Activated CD4-positive, alpha-beta T cell treated with anti-CD3 and anti-CD28 coated beads, Interleukin-2, Interleukin-6, amounts not matched to agents 100 ng/mL and 50 ng/mL, durations not matched to agents 16 hours and 8 hours (primary cell): ENCODE data around the gene MMP17.
A peak's percentile ranks its signal among the peaks of the same experiment; 100 is the strongest.
"Not testable (repeated sequence)": the region's sequence is repeated elsewhere in the genome, so short reads cannot be mapped to it uniquely, and the experiment has no call there.

Source experiments
- DNase-seq: peaks from one replicate; pipeline ENCODE4 v3.0.0-alpha.2; 2020

MMP17 gene

GRCh38 chr12:131800594-131801135 is 27.5 kb upstream of the MMP17 start:
- DNase-seq: no peak

GRCh38 chr12:131801254-131801866 is 26.8 kb upstream of the MMP17 start:
- DNase-seq: no peak

DNA sequence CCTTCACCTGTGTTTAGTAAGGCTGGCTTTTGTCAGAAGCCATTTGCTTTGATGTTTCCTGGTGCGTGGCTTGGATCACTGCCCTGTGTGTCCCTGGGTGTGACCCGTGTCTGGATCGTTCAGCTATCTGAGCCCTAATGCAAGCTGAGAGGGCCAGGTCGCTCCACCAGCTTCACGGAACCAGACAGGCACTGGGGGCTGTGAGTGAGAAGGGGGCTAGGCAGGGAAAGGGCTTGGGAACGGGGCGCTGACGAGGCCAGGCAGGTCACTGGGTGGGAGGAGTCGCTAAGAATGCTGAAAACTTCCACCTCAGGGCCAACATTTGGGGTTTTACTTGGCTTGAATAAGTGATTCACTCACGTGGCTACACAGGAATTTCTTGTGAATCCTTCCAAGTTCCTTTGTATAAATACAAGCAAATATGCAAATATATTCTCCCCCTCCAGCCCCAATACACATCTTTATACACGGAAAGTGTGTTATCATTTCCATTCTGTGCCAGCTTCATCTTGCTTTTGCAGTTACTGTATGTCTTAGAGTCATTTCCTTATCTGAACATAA is 24.2 kb upstream of the MMP17 start:
- DNase-seq: no peak

GRCh38 chr12:131805421-131805820 is 22.8 kb upstream of the MMP17 start:
- DNase-seq: no peak

GRCh38 chr12:131806674-131807073 is 21.5 kb upstream of the MMP17 start:
- DNase-seq: no peak

DNA sequence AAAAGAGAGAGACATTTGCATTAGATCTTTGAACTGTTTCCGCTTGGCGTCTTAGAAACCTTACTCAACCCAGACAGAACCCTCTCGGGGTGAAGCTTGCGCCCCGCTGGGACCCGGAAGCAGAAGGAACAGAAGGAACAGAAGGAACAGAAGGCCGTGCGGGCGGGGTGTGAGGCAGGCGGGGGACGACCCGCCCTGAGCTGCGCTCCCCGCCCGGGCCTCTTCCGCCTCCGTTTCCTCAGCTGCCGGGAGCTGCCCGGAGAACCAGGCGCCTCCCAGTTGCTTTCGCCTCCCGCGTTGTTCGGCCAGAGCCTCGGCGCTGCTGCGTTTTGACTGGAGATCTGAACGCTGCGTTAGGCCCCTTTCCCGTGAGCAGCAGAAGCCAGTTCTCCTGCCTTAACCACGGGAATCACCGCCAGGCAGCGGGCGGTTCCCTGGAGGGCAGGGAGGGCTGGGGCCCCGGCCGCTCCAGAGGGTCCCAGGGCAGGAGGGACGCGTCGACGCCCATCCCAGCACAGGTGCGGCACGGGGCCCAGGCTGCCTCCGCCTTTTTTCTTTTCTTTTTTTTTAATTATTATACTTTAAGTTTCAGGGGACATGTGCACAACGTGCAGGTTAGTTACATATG is 19.3 kb upstream of the MMP17 start:
- peak; percentile 67 for DNase-seq

- DNase-seq: not testable (repeated sequence)
These were observed 18.5 kb upstream of the MMP17 start for GRCh38 chr12:131809476-131810254.

- DNase-seq: no peak
These were observed 17.5 kb upstream of the MMP17 start for GRCh38 chr12:131810726-131811125.

- no peak for DNase-seq
These were observed 13.1 kb upstream of the MMP17 start for GRCh38 chr12:131815131-131815530.

GRCh38 chr12:131816495-131816894 is 11.7 kb upstream of the MMP17 start:
- no peak for DNase-seq

DNA sequence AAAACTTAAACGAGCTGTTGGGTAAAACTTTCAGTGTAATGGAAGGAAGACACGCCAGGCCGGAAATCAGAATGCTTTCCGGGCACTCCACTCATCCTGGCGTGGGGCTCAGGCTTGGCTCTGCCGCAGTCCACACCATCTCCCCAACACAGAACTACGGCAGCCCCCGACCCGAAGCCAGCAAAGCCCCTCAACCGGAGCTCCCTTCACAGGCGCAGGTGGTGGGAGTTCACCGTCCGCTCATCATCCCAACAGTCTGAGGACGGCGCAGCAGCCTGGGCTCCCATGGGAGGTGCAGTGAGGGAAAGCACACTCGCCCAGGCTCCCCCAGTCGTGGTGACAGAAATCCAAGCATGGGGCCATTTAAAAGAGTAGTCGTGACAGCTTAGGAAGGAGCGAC is 11.0 kb upstream of the MMP17 start:
- no peak for DNase-seq

DNA sequence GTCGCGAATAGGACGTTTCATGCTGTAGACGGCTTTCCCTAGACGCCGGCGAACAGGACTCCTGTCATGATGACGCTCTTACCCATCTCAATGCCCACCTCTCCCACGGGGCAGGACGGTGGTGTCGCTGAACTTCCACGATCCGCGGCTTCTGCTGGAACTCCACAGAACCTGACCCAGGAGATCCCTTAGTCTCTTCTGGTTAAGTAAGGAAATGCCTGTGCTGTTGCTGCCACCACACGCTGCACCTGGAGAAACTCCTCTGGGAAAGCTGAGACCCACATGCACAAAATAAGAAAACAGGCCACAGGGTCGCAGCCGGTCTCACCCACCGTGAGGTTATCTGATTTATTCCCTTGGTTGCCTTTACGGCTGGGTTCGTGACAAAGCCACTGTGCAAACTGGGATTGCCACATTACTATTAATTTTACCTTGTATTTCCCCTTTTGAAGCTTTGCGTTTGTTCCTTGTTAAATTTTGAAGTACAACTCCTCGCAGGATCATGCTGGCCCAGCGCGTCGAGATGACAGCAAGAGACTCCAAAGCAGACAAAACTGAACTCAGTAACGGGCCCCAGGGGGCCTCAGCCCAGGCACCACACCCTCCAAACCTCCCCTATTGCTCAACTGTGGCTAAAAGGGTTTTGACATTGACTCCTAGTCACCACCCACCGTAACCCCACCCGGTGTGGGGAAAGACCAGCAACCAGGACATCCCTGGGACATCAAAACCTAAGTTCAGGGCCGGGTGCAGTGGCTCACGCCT is 9.2 kb upstream of the MMP17 start:
- no peak for DNase-seq

DNA sequence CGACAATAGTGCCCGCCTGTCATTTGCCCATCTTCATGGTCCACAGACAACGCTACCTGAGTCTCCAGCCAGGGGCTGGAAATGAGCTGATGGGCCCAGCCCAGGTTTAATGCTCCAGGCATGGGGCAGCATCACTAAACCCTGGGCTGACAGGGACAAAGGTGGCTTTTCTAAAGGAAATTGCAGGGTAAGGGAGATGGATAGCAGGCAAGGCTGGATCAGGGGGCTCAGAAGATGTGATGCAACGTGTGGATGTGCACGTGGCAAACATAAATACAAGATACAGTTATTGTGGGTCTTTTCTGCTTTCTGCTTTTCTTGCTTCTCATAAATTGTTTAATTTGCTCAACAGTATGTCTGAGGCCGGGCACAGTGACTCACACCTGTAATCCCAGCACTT is 3.7 kb upstream of the MMP17 start:
- DNase-seq: no peak

- no peak for DNase-seq
These were observed 2.9 kb upstream of the MMP17 start for GRCh38 chr12:131825146-131825892.

GRCh38 chr12:131826097-131826928 is 1.9 kb upstream of the MMP17 start:
- no peak for DNase-seq

DNA sequence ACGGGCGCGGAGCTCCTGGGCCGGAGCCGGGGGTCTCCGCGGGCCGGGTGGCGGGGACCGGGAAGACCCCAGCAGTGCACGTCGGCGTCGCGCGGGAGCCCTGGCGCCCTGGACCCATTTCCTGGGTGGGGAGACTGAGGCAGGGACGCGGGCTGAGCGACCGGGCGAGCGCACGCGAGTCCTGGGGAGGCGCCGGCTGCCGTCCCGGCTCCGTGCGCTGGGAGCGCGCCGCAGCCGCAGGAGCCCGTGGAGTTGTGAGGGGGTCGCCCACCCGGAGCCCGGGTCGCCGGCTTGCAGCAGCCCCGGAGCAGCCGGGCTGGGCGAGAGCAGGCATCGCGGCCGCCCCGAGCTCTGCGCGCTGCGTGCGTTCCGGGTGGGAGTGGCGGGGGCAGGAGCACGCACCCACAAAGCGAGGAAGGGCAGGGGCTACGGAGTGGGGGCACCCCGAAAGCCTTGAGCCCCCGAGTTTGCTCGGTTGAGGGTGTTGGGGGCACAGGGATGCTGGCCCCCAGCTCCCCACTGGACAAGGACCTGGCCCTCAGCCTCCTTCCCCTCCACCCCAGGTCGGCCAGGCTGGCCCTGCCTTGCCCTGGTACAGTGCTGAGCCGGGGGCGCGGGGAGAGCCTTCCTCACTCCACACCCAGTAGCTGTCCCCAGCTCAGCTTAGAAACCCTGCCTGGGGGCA is 620 bp downstream of the MMP17 start:
- DNase-seq: no peak

DNA sequence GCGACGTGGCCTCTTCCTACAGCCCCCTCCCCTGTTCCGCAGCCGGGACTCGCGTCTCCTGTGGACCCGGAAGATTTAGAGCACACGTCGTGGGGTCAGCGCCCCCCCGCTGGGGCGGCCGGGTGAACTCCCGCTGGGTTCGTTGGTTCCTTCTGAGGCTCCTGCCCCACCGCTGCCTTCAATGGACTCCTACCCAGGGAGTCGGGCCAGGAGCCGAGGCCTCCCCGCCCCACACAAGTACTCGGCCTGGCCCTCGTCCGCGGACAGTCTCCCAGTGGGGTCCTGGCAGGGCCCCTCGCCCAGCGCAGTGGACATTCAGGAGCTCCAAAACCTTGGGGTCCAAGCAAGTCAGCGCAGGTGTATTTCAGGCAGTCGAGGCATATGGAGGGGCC is 1.2 kb downstream of the MMP17 start:
- DNase-seq: no peak

DNA sequence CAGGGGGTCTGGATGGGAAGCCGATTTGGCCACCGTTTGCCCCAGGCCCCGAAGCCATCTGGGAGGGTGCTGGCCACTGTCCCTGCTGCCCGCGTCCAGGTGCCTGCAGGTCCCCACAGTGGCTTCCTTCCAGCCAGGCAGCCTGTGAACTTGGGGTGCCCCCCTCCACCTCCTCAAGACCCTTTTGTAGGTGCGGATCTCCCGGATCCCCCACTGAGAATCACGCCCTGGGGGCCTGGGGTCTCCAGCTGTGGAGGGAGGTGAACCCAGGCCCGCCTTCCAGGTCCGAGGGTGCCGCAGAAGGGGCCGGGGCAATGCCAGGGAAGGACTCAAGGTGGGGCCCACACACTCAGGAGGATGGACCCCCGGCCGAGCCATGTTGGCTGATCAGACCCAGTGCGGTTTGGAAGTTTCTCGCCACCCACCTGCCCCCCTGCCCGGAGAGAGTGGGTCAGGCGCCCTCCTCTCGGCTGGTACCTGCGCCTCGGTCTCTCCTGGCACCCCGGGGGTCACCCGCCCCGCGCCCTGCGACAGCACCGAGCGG is 1.7 kb downstream of the MMP17 start:
- DNase-seq: no peak

- DNase-seq: peak; percentile 36
These were observed 2.2 kb downstream of the MMP17 start for GRCh38 chr12:131830335-131830913.
